Activated T-cell treated with anti-CD3 and anti-CD28 coated beads for 1 hour (primary cell): ENCODE measurements around the gene MYZAP.

Experiments
- DNase-seq: peaks from one replicate; pipeline ENCODE4 v3.0.0-alpha.2; 2020; ENCODE audit warnings: low read depth

MYZAP gene, protein sequence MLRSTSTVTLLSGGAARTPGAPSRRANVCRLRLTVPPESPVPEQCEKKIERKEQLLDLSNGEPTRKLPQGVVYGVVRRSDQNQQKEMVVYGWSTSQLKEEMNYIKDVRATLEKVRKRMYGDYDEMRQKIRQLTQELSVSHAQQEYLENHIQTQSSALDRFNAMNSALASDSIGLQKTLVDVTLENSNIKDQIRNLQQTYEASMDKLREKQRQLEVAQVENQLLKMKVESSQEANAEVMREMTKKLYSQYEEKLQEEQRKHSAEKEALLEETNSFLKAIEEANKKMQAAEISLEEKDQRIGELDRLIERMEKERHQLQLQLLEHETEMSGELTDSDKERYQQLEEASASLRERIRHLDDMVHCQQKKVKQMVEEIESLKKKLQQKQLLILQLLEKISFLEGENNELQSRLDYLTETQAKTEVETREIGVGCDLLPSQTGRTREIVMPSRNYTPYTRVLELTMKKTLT

DNA sequence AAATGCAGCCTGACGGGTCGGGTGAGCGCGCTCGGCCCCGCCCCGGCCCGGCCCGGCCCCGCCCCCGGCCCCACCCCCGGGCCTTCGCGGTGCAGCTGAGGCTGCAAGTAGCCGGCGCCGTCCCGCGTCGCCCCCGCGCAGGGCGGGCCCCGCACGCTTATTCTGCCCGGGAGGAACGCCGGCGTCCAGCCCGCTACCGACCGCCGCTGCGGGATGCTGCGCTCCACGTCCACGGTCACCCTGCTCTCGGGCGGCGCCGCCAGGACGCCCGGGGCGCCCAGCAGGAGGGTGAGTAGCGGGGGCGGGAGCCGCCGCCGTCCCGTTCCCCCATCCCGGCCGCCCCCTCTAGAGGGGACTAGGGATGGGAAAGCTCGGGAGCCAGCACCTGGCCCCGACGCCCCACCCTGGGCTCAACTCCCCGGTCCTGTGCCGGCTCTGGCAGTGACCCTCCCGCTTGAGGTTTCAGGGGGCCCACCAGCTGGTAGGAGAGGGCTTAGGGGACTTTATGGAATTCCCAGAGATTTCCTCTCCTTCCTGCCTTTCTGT, at the start of gene MYZAP:
MYZAP (plus strand) TSS at position 83 of the 546 bp plus-strand sequence; CDS start at position 214, 131 bp downstream.
- DNase-seq = peak; percentile 9

DNA sequence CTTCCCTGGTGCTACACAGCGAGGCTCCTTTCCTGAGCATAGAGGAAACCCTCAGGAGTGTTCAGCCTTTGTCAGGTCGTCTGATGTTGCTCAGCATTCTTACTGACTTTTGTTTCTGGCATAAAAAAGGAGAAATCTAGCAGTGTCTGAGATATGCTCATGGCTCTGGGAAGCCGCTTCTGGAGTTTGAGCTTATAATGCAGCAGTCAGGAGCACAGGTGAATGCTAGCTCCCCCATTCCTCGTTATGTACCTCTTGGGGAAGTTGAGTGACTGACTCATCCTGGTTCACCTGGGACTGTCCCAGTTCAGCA, 49.2 kb upstream of the MYZAP start:
- DNase-seq = no peak

DNA sequence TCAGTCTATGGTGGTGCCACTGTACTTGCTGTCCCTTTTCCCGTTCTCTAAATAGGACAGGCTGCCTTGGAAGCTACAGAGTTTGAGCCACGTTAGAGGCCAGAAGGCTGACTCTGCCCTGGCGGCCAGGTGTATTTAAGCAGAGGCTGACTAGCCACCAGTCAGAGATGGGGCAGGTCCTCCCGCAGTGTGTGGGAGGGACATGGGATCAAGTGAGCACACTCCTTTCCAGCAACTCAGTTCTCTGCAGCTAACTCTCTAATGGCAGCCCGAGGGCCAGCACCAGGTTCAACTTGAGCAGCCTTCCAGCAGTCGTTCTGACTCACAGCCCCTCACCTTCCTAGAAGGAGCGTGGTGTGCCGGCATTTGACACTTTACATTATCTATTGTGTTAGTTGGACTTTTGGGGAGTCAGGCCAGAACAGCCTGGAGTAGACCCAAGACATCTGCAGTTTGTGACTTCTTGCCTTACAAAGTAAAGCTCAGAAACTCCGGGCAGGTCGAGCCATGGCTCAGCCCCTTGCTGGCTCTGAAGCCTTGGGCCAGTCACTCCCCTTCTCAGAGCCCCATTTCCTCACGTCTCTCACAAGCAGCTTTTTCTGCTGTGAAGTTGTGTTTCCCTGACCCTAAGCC, 46.7 kb upstream of the MYZAP start:
- DNase-seq = no peak

DNA sequence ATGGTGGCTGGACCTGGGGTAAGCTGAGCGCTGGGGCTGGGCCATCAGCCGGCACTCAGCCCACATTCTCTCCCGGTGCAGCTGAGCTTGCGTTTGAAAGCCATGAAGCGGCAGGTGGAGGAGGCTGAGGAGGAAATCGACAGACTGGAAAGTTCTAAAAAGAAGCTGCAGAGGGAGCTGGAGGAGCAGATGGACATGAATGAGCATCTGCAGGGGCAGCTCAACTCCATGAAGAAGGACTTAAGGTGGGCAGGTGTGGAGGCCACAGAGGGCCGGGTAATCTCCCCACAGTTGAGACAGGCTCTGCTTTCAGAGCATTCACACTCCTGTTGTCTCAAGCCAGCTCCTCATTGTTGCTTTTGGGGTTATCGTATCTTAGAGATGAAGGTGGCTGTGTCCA, 45.7 kb upstream of the MYZAP start:
- DNase-seq = no peak

DNA sequence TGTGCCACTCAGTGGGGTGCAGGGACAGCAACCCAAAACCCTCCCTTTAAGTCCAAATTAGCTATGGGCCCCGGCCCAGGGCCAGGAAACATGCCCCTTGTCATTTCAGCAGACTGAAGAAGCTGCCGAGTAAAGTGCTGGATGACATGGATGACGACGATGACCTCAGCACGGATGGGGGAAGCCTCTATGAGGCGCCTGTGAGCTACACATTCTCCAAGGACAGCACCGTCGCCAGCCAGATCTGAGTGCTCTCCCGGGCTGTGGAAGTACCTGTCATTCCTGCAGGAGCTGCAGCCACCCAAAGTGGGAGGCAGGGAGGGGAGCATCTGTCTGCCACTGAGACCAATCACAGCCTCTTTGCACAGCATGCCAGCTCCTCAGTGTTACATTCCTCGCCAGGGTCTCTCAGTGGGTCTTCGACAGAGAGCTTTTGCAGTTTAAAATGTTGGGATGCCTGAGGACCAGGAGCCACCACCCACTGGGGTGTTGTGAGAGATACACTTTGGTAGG, 44.4 kb upstream of the MYZAP start:
- DNase-seq = no peak

DNA sequence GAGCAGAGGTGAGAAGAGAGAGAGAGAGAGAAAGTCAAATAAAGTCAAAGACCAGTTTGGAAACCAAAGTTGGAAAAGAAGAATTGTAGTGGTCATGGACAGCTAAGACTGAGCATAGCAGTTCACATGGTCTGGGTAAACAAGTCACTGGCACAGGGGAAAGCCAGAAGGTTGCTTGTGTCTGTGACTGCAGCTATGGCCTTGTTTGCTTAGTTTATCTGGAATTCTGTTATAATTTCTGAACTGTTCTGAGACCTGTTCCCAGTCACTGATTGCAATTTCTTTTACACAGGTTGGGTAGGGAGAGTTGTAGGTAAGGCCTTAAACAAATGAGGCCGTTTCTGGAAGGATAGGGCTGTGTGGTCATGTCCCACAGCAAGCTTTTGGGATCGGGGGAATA, 43.4 kb upstream of the MYZAP start:
- DNase-seq = no peak

DNA sequence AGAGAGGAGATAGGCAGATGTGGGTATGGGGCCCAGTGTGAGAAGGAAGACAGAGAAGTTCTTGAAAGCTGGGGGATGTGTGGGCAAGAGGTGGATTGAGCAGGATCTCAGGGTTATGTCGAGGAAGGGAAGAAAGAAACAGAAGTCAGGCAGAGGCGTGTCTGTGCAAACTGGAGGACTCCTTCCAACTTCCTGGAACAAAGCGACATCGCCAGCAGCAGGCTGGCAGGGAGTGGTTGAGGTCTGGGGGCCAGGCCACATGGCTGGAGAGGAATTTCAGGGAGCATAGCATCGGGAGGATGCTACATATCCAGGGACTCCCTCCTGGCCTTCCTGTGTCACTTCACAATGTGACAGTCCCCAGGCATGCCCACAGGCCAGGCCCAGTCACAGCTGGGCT, 42.9 kb upstream of the MYZAP start:
- DNase-seq = no peak

DNA sequence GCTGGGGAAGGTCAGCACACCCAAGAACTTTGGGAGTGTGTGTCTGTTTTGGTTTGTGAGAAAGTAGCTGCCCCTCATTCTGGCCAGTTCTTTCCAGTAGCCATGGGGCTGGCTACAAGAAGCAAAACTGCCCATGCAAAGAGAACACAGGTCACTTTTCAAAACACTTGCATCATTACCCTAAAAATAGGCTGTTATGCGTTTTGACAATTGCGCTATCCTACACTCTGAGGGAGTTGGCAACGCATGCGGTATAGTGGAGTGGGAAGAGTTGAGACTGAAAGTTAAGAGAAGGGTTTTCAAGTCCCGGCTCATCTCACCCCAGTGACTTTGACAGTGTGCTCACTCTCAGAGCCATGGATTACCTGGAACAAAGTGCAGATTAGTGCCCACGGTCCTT, 41.8 kb upstream of the MYZAP start:
- DNase-seq = no peak

DNA sequence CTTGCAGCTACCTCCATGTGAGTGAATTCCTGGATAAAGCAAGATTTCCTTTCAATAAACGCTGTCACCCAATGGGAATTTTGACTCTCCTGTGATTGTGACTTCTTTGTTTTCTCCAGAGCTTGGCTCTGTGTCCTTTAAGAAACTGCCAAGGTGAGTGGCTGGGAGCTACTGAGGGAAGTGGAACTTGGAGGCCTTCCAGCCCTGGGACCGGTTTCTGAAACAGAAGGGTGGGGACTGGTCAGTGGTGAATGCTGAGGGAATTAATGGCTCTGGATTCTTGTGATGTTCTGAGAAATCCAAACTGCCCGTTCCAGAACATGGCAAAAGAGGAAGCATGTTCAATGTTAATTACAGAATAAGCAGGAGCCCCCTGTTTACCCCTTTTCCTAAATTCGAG, 41.1 kb upstream of the MYZAP start:
- no peak for DNase-seq

DNA sequence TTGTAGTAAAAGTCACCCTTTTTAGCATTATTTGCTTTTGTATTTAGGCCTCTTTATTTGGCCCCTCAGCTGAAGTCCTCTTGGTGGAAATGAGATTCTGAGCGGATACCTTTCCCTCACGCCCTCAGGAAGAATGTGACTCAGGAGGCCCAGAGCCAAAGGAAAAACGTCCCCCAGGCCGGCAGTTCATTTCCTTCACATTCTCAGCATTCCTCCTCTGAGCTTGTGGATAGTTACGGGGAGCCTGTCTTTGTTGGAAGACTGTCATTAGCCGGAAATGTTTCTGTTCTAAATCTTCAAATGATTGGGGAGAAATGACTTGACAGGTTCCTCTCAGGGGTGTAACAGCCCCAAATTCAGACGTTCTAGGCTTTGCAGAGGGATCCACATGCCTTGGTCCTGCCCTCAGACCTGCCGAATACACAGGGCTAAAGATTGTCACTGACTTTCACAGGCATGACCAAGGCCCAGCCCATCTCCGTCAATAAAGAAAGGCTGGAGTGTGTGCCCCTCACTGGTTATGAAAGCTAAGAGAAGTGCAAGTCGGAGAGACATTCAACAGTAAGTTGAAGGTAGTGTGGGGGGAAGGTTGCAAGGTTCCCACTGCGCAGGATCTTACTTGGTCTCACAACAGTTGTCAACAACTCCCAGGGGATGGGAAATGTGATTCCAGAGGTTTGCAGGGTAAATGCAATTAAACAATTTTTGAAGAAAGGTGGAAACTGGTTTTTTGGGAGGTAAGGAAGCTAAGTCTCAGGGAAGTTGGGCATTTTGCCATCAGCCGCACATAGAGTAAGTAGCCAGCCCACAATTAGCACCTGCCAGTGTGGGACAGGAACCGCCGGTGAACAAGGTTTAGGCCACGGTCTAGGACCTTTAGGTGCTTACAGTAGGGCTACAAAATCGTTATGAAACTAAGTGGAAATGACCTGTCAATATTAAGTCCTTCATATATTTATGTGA, 39.7 kb upstream of the MYZAP start:
- no peak for DNase-seq

DNA sequence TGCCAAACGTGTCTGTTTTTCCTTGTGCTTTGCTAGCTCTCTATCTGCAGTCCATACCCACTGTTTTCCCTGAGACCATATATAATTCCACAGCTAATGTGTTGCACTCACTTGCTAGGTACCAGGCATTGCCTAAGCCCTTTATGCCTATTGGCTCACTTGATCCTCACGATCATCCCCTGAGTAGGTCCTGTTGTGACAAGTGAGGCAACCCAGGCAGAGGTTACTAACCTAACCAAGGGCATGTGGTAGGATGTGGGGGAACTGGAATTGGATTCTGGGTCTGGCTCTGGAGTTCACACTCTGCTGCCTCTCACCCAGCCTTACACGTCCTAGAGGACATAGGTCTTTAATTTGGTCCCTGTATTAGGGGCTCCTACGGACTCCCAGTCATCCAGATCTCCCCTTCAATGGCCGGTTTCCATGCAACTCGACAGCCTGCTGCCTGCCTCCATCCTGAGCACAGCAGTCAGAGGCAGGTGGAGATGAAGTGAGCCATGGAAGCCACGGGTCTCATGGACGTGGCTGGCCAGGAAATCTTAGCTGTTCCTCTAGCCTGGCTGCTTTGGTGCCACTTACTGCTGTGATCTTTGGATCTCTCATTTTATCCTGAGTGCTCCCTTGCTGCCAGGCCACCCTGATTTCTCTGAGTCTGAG, 38.9 kb upstream of the MYZAP start:
- no peak for DNase-seq

DNA sequence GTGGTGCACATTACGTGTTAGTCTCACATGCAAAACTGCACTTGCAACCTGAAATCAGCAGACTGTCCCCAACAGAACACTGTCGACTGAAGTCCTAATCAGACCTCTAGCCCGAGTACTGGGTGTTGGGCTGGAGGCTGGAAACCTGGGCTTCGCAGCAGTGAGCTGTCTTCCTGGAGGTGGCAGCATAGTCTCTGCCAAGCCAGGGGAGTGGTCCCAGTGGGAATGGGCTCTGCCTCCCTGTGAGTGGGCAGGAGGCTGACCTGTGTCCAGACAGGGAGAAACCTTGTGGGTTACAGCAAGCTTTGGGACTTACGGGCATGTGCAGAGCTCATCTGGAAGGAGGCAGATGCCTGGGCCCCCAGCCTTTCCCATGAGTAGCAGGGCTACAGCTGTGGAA, 38.2 kb upstream of the MYZAP start:
- DNase-seq = no peak

DNA sequence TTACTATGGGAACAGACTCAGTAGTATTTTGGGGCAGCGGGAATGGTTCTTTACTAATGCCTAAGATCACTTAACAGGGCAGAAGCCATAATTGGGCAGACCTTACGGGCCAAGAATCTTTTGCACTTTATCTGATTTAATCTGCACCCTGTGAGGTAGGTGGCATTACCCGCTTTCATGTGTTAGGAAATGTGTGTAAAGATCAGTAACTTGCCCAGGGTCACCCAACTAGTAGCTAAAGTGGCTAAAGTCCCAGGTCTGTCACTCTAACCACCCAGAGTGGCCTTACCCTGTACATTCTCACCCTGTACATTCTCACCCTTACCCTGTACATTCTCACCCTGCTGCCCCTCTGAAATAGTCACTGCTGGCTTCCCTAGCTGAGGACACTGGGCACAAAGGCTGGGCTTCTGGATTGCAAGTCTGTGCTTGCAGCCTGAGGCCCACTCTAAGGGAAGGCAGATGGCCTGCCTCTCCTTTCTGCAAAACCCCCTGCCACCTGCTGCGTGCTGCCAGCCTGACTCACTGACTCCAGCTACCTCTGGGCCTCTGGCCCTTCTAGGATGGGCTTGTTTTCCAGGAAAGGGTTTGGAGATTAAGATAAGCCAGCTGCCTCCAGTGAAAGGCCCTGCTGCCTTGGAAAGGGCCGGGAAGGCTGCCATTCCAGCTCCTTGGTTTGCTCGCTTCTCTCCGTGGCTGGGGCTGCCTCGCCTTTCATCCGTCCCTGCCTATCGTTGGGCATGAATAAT, 37.5 kb upstream of the MYZAP start:
- no peak for DNase-seq

DNA sequence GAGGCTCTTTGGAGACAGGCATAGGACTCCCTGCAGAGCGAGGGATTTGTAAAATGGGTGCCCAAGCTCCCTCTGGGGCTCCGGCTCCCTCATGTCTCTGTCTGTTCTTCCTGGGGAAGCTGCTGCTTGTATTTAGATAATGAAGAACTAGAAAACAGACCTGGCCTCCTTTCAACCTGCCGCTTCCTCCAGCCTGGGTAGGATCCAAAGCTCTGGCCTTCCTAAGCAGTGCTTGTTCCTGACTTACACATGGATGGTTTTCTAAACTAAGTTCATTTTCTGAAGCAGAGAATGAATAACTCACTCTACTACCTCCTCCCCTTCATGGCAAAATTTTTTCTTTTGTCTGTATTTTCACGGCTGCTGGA, 36.9 kb upstream of the MYZAP start:
- no peak for DNase-seq

DNA sequence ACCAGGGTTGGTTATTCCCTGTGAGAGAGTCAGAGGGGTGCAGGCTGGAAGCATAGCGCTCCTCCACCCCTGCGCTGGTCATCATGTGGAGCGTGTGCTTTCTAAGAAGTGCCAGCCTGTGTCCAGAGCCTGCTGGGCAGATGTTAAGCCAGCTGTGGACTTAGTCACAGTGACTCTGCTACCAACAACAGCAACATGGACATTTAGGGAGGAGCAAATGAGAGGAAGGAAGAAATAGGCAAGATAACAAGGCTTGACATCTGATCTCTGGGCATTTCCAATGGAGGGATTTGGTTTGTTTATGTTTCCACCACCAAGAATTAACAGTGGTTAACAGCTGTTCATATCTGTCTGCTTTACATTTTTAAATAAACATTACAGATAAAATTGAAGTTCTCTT, 36.4 kb upstream of the MYZAP start:
- DNase-seq = no peak

DNA sequence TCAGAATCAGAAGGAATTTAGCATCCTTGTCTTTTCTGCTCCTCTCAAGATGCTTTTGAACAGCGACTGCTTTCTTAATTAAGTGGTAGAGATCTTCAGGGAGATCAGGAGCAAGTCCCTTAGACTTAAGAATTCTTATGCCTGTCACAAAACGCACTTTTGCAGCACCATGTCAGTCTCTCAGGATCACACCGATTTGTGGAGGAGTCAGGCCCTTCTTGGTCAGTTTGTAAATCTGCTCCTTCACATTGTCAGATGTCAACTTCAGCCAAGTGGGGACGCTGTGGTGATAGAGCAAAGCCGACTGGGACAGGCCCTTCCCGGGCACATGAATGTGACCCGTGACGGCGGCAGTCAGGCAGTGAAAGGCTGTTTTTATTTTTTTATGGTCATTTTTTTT, 35.7 kb upstream of the MYZAP start:
- DNase-seq = no peak

DNA sequence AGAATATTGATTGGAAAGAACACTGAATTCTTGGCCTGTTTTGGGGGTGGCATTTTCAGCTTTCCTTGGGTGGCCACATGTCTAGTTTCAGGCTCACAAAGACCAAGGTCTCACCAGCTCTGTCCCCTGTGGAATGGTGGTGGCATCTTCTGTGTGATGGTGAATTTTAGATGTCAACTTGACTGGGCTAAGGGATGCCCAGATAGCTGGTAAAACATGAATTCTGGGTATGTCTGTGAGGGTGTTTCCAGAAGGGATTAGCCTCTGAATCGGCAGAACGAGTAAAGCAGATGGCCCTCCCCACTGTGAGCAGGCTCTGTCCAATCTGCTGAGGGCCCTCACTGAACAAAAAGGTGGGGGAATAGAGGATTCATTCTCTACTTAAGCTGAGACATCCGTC, 34.4 kb upstream of the MYZAP start:
- no peak for DNase-seq

DNA sequence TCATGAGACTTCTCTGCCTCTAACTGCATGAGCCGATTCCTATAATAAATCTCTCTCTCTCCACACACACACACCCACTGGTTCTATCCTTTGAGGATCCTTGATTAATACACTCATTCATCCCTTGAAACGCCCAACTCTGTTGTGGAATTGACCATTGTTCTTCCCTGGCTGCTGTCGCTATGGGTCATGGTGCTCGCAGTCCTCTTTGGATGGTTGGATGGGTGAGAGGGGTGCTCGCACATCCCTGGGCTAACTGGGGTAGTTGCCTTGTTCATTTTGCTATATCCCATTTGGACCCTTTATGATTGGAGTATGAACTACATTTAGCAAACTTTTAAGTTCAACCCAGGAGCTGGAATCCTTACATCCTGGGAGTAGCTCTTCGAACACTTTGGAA, 33.9 kb upstream of the MYZAP start:
- no peak for DNase-seq

DNA sequence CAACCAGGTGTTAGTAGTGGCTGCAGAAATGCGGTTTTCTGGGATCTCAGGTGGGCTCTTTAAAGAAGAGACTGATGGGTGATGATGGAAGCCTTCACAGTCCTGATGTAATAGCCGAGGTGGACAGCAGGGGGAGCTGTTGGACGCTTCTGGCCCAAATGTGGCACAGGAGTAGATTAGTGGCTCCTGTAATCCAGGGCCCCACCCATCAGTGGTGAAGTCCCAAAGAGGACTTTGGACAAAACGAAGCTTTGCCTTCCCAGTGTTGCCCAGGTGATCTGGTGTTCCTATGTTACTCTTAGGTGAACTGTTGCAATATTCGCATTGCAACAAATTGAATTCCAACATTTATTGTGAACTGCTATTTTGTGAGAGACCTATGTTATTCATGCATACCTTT, 31.8 kb upstream of the MYZAP start:
- peak; percentile 67 for DNase-seq

DNA sequence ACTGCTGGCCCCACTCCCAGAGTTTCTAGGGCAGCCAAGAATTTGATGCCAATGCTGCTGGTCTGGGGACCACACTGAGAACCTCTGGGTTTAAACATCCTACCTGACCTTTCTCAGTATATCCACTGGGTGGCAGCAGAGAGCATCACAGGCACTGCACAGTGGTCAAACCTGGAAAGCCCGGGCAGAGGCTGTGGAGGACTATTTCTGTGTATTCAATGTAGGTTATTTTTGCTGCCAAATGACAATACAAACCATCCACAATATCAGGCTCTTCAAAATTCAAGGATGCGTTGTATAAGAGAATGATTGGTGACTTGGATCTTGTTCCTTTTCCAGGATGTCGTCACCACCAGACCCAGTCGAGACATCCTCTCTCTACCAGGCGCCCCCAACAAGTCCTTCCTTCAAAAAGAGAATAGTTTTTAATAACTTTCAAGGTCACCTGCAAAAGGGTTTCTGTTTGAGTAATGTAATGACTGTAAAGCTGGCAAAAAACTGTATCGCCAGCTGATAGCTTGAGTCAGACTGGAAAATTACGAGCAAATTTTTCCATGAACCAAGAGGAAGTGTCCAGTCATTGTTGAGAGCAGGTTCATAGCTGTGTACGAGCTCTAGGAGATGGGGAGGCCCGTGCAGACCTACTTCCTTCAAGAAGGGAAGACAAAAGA, 30.5 kb upstream of the MYZAP start:
- DNase-seq = peak; percentile 47
